ENCODE measurements around the gene KCTD21. TPM values are rescaled to one million over a fixed set of nuclear protein-coding genes. Genes with fewer than 3 reads are reported as not detected.

KCTD21 gene
- total and polyA plus RNA-seq, 7 experiments from 2014 or later = 1.2 to 12.2 (median 4.2) TPM

GRCh38 chr11:78199015-78199652, 10.7 kb upstream of the KCTD21 start:
- Mint-ChIP-seq H3K4me3 (peak overlapping the region in 1 of 10 donors; percentile 53), H3K27ac (peak overlapping the region in 7 of 9 donors; percentile 56 to 95 (median 82)), H3K4me1 (peaks cover 22 to 64% (median 52%) of the 10 kb centered on the region in 7 donors), H3K27me3 (no peaks in the 10 kb centered on the region), H3K9me3 (no peaks in the 10 kb centered on the region), H3K36me3 (peaks cover 0 to 35% (median 10%) of the 10 kb centered on the region in 5 donors)
- CTCF ChIA-PET = no interaction called here
- no peak for ATAC-seq
- Histone ChIP-seq H3K36me3 (ENCODE audit: control insufficient read depth in 2 of 3, insufficient read depth in 3 of 3, low read length in 3 of 3) (peaks cover 0 to 11% (median 0%) of the 10 kb centered on the region in 3 experiments), H3K27ac (ENCODE audit: low read depth, low read length) (no peak overlapping the region), H3K4me1 (ENCODE audit: control insufficient read depth in 2 of 2, insufficient read depth in 2 of 2, low read length in 2 of 2) (peaks cover 17 to 28% of the 10 kb centered on the region in 2 donors), H3K4me3 (ENCODE audit: low read length) (no peak overlapping the region), H3K9me3 (ENCODE audit: control insufficient read depth in 2 of 3, low read length in 3 of 3) (no peaks in the 10 kb centered on the region), H3K27me3 (ENCODE audit: control insufficient read depth in 2 of 2, insufficient read depth in 2 of 2, low read length in 2 of 2) (no peaks in the 10 kb centered on the region)
- no peak for DNase-seq
- POLR2A ChIA-PET = interaction anchor here (6.1 kb wide), 1 partner anchor 9 kb away, joined by 78 read pairs; the partner anchor contains the start of genes KCTD21 and USP35
- intact Hi-C loops (cut with micrococcal nuclease) = no loop called here

- no peak for ATAC-seq
- peaks cover 23 to 67% (median 58%) of the 10 kb centered on the region in 7 donors for H3K4me1 Mint-ChIP-seq
- no peak for DNase-seq
These were observed 9.4 kb upstream of the KCTD21 start for GRCh38 chr11:78197816-78198215.

DNA sequence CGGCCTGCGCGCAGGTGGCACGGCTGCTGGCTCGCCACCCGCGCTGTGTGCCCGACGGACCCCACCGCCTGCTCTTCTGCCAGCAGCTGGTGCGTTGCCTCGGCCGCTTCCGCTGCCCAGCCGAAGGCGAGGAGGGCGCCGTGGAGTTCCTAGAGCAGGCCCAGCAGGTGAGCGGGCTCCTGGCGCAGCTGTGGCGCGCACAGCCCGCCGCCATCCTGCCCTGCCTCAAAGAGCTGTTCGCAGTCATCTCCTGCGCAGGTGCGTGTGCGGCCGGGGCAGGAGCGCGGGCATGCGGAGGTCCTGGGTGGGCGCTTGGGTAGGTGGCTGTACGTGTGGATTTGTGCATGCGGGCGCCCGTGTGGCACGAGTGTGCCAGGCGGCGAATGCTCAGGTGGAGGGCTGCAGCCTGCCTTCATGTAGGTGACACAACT, 8.2 kb upstream of the KCTD21 start:
- DNase-seq = no peak
- no peaks in the 10 kb centered on the region for H3K9me3 Mint-ChIP-seq
- POLR2A ChIA-PET = no interaction called here
- H3K36me3 Mint-ChIP-seq = peaks cover 0 to 34% (median 13%) of the 10 kb centered on the region in 5 donors
- no peak overlapping the region for H3K27ac ChIP-seq (ENCODE audit: low read depth, low read length)
- H3K4me3 Mint-ChIP-seq = no peak overlapping the region
- peaks cover 0 to 11% (median 0%) of the 10 kb centered on the region in 3 experiments for H3K36me3 ChIP-seq (ENCODE audit: control insufficient read depth in 2 of 3, insufficient read depth in 3 of 3, low read length in 3 of 3)
- H3K27ac Mint-ChIP-seq = peak overlapping the region in 2 of 9 donors; percentile 45 to 95
- H3K4me1 Mint-ChIP-seq = peaks cover 18 to 64% (median 53%) of the 10 kb centered on the region in 7 donors
- intact Hi-C loops (cut with micrococcal nuclease) = no loop called here
- CTCF ChIA-PET = no interaction called here
- no peaks in the 10 kb centered on the region for H3K27me3 ChIP-seq (ENCODE audit: control insufficient read depth in 2 of 2, insufficient read depth in 2 of 2, low read length in 2 of 2)
- ATAC-seq = no peak
- no peaks in the 10 kb centered on the region for H3K9me3 ChIP-seq (ENCODE audit: control insufficient read depth in 2 of 3, low read length in 3 of 3)
- H3K27me3 Mint-ChIP-seq = no peaks in the 10 kb centered on the region
- H3K4me3 ChIP-seq (ENCODE audit: low read length) = no peak overlapping the region
- H3K4me1 ChIP-seq (ENCODE audit: control insufficient read depth in 2 of 2, insufficient read depth in 2 of 2, low read length in 2 of 2) = peaks cover 1 to 31% of the 10 kb centered on the region in 2 donors

More at GRCh38 chr11:78197816-78198215, 9.4 kb upstream of the KCTD21 start:
- ChIA-PET CTCF (interaction anchor here (0.5 kb wide), 1 partner anchor 126 kb away, joined by 4 read pairs; no protein-coding TSS in a partner anchor), POLR2A (interaction anchor here (6.1 kb wide), 1 partner anchor 8 kb away, joined by 78 read pairs; the partner anchor contains the start of genes KCTD21 and USP35)
- Histone ChIP-seq H3K9me3 (ENCODE audit: control insufficient read depth in 2 of 3, low read length in 3 of 3) (no peaks in the 10 kb centered on the region), H3K36me3 (ENCODE audit: control insufficient read depth in 2 of 3, insufficient read depth in 3 of 3, low read length in 3 of 3) (peaks cover 0 to 11% (median 0%) of the 10 kb centered on the region in 3 experiments), H3K4me3 (ENCODE audit: low read length) (no peak overlapping the region), H3K27me3 (ENCODE audit: control insufficient read depth in 2 of 2, insufficient read depth in 2 of 2, low read length in 2 of 2) (no peaks in the 10 kb centered on the region), H3K4me1 (ENCODE audit: control insufficient read depth in 2 of 2, insufficient read depth in 2 of 2, low read length in 2 of 2) (peaks cover 12 to 33% of the 10 kb centered on the region in 2 donors), H3K27ac (ENCODE audit: low read depth, low read length) (no peak overlapping the region)
- Mint-ChIP-seq H3K27me3 (no peaks in the 10 kb centered on the region), H3K4me3 (no peak overlapping the region), H3K36me3 (peaks cover 0 to 38% (median 12%) of the 10 kb centered on the region in 5 donors), H3K27ac (peak overlapping the region in 2 of 9 donors; percentile 39 to 95), H3K9me3 (no peaks in the 10 kb centered on the region)
- intact Hi-C loops (cut with micrococcal nuclease) = no loop called here

DNA sequence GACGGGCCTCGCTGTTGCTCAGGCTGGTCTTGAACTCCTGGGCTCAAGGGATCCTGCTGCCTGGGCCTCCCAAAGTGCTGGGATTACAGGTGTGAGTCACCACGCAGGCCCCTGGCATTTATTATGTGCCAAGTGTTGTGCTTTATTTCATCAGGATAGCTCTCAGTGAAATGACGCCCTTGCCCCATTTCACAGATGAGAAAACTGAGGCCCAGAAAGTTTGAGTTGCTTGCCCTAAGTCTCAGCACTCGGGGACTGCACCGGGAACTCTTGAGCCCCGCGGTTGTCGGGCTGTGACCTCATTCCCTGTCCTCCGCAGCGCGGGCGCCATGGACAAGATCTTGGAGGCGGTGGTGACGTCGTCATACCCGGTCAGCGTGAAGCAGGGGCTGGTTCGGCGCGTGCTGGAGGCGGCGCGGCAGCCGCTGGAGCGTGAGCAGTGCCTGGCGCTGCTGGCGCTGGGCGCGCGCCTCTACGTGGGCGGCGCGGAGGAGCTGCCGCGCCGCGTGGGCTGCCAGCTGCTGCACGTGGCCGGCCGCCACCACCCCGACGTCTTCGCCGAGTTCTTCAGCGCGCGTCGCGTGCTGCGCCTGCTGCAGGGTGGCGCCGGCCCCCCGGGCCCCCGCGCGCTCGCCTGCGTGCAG, 7.6 kb upstream of the KCTD21 start:
- no peak overlapping the region for H3K4me3 ChIP-seq (ENCODE audit: low read length)
- peaks cover 0 to 11% (median 0%) of the 10 kb centered on the region in 3 experiments for H3K36me3 ChIP-seq (ENCODE audit: control insufficient read depth in 2 of 3, insufficient read depth in 3 of 3, low read length in 3 of 3)
- ChIA-PET POLR2A (interaction anchor here (0.5 kb wide), 1 partner anchor 220 kb away, joined by 4 read pairs; no protein-coding TSS in a partner anchor), CTCF (no interaction called here)
- Mint-ChIP-seq H3K27me3 (no peaks in the 10 kb centered on the region), H3K4me3 (no peak overlapping the region), H3K36me3 (peaks cover 0 to 33% (median 13%) of the 10 kb centered on the region in 5 donors), H3K27ac (peak overlapping the region in 3 of 9 donors; percentile 12 to 38 (median 17)), H3K9me3 (no peaks in the 10 kb centered on the region), H3K4me1 (peaks cover 14 to 64% (median 51%) of the 10 kb centered on the region in 7 donors)
- no peaks in the 10 kb centered on the region for H3K9me3 ChIP-seq (ENCODE audit: control insufficient read depth in 2 of 3, low read length in 3 of 3)
- no peak overlapping the region for H3K27ac ChIP-seq (ENCODE audit: low read depth, low read length)
- DNase-seq (no peak), ATAC-seq (no peak)
- peaks cover 0 to 29% of the 10 kb centered on the region in 2 donors for H3K4me1 ChIP-seq (ENCODE audit: control insufficient read depth in 2 of 2, insufficient read depth in 2 of 2, low read length in 2 of 2)
- intact Hi-C loops (cut with micrococcal nuclease) = no loop called here
- no peaks in the 10 kb centered on the region for H3K27me3 ChIP-seq (ENCODE audit: control insufficient read depth in 2 of 2, insufficient read depth in 2 of 2, low read length in 2 of 2)

GRCh38 chr11:78194490-78194889, 6.1 kb upstream of the KCTD21 start:
- no peak for ATAC-seq
- Histone ChIP-seq H3K27me3 (ENCODE audit: control insufficient read depth in 2 of 2, insufficient read depth in 2 of 2, low read length in 2 of 2) (no peaks in the 10 kb centered on the region), H3K9me3 (ENCODE audit: control insufficient read depth in 2 of 3, low read length in 3 of 3) (no peaks in the 10 kb centered on the region), H3K4me3 (ENCODE audit: low read length) (no peak overlapping the region), H3K27ac (ENCODE audit: low read depth, low read length) (no peak overlapping the region), H3K4me1 (ENCODE audit: control insufficient read depth in 2 of 2, insufficient read depth in 2 of 2, low read length in 2 of 2) (peaks cover 0 to 38% of the 10 kb centered on the region in 2 donors), H3K36me3 (ENCODE audit: control insufficient read depth in 2 of 3, insufficient read depth in 3 of 3, low read length in 3 of 3) (peaks cover 0 to 11% (median 0%) of the 10 kb centered on the region in 3 experiments)
- ChIA-PET POLR2A (interaction anchor here (0.9 to 1.4 kb wide), 2 partner anchors 8 to 10 kb away, joined by 3 to 4 read pairs; no protein-coding TSS in a partner anchor), CTCF (no interaction called here)
- Mint-ChIP-seq H3K9me3 (no peaks in the 10 kb centered on the region), H3K36me3 (peaks cover 0 to 32% (median 11%) of the 10 kb centered on the region in 5 donors), H3K27me3 (no peaks in the 10 kb centered on the region), H3K27ac (peak overlapping the region in 8 of 9 donors; percentile 10 to 90 (median 66)), H3K4me1 (peaks cover 24 to 66% (median 58%) of the 10 kb centered on the region in 7 donors), H3K4me3 (no peak overlapping the region)
- DNase-seq = no peak
- intact Hi-C loops (cut with micrococcal nuclease) = no loop called here

DNA sequence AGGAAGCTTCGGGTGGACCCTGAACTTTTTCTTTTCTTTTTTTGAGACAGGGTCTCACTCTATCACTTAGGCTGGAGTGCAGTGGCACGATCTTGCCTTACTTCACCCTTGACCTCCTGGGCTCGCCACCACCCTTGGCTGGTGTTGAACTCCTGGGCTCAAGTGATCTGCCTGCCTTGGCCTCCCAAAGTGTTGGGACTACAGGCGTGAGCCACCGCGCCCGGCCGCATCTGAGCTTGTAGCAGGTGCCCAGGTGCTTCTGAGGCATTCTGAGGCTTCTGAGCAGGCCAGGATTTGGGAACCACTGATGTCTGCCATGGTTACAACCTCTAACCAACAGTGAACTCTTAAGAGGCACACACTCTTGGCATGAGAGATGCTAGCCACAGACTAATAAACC, 5.4 kb upstream of the KCTD21 start:
- CTCF ChIA-PET = no interaction called here
- ATAC-seq (no peak), DNase-seq (no peak)
- Histone ChIP-seq H3K36me3 (ENCODE audit: control insufficient read depth in 2 of 3, insufficient read depth in 3 of 3, low read length in 3 of 3) (peaks cover 0 to 14% (median 0%) of the 10 kb centered on the region in 3 experiments), H3K27ac (ENCODE audit: low read depth, low read length) (no peak overlapping the region), H3K4me1 (ENCODE audit: control insufficient read depth in 2 of 2, insufficient read depth in 2 of 2, low read length in 2 of 2) (peaks cover 5 to 44% of the 10 kb centered on the region in 2 donors), H3K4me3 (ENCODE audit: low read length) (no peak overlapping the region), H3K9me3 (ENCODE audit: control insufficient read depth in 2 of 3, low read length in 3 of 3) (no peaks in the 10 kb centered on the region), H3K27me3 (ENCODE audit: control insufficient read depth in 2 of 2, insufficient read depth in 2 of 2, low read length in 2 of 2) (no peaks in the 10 kb centered on the region)
- peaks cover 0 to 30% (median 9%) of the 10 kb centered on the region in 5 donors for H3K36me3 Mint-ChIP-seq
- POLR2A ChIA-PET = interaction anchor here (0.7 to 1.4 kb wide), 2 partner anchors 9 to 194 kb away, joined by 4 to 6 read pairs; no protein-coding TSS in a partner anchor
- no peaks in the 10 kb centered on the region for H3K27me3 Mint-ChIP-seq
- intact Hi-C loops (cut with micrococcal nuclease) = no loop called here
- no peak overlapping the region for H3K4me3 Mint-ChIP-seq
- peaks cover 29 to 68% (median 59%) of the 10 kb centered on the region in 7 donors for H3K4me1 Mint-ChIP-seq
- H3K9me3 Mint-ChIP-seq = no peaks in the 10 kb centered on the region
- H3K27ac Mint-ChIP-seq = peak overlapping the region in 6 of 9 donors; percentile 32 to 97 (median 76)
